Suprapubic skin (tissue), 3 donors: ENCODE results near the gene TNFRSF25.
"Not testable (repeated sequence)": the region's sequence is repeated elsewhere in the genome, so short reads cannot be mapped to it uniquely, and the experiment has no call there.

Source experiments
- POLR2A ChIP-seq, 2 donors: fragments of 450-650 bp; IDR thresholded peaks; one replicate each; pipeline ENCODE4 v1.6.1; 2017; ENCODE audit warnings: antibody characterized with exemption in 2 of 2, mild to moderate bottlenecking in 2 of 2, moderate library complexity in 2 of 2
- TF ChIP-seq, protein P1 (sequence below), 2 donors: fragments of 200-600 bp in 1 of 2; fragments of 450-650 bp in 1 of 2; sonication (generic) in 1 of 2; IDR thresholded peaks; one replicate each; pipeline ENCODE4 v1.5.1; 2016 to 2019; ENCODE audit warnings: antibody characterized with exemption in 2 of 2, mild to moderate bottlenecking in 1 of 2, moderate library complexity in 1 of 2

DNA sequence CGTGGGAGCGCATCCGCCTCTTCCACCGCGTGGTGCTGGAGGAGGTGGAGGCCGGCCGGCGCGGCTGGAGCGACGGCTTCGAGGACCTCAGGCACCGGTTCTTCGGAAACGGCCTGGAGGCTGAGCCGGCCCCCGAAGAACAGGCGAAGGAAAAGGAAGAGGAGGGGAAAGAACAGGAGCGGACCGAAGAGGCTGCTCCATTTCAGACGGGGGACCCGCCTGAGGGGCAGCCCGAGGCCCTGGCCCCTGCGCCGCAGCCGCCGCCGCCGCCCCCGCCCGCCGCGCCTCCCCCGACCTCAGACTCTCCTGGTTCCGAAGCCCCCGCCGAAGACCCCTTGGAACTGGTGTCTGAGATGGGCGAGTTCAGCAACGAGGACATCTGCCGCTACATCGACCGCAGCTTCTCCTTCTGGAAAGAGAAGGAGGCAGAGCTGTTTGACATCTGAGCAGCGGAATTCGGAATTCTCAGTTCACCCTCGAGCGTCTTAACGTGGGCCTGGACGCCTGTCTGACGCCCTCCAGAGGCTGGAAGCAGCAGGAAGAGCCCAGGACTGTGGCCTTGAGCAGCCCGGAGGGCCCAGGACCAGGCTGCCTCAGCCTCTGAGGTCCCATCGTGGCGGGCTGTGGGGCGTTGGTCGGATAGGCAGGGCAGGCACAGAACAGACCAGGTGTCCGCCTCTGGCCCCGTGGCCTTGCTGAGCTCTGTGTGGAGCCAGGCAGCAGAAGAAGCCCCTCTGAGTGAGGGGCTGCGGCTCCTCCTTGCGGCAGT lies 10.0 kb downstream of the TNFRSF25 start:
- TF ChIP-seq, protein P1, sequence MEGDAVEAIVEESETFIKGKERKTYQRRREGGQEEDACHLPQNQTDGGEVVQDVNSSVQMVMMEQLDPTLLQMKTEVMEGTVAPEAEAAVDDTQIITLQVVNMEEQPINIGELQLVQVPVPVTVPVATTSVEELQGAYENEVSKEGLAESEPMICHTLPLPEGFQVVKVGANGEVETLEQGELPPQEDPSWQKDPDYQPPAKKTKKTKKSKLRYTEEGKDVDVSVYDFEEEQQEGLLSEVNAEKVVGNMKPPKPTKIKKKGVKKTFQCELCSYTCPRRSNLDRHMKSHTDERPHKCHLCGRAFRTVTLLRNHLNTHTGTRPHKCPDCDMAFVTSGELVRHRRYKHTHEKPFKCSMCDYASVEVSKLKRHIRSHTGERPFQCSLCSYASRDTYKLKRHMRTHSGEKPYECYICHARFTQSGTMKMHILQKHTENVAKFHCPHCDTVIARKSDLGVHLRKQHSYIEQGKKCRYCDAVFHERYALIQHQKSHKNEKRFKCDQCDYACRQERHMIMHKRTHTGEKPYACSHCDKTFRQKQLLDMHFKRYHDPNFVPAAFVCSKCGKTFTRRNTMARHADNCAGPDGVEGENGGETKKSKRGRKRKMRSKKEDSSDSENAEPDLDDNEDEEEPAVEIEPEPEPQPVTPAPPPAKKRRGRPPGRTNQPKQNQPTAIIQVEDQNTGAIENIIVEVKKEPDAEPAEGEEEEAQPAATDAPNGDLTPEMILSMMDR (IDR thresholded peaks at IDR 0.05) = not testable (repeated sequence)
- TF ChIP-seq POLR2A (IDR thresholded peaks at IDR 0.05) = not testable (repeated sequence)
